ENCODE measurements around the gene EML4.
"Not testable (repeated sequence)": the region's sequence is repeated elsewhere in the genome, so short reads cannot be mapped to it uniquely, and the experiment has no call there.

The EML4 gene

GRCh38 chr2:42268528-42269151 lies 99.5 kb downstream of the EML4 start:
- H3K4me3 ChIP-seq (replicated peaks; ENCODE audit: insufficient read depth, low read length): no peak overlapping the region
- no peaks in the 10 kb centered on the region for H3K27me3 ChIP-seq (ENCODE audit: insufficient read depth, poor library complexity, severe bottlenecking)
- H3K27ac ChIP-seq (replicated peaks): no peak overlapping the region
- no peak for DNase-seq (ENCODE audit: low read depth in 1 of 2, low spot score in 1 of 2)
- TF ChIP-seq GABPA (IDR thresholded peaks at IDR 0.05; ENCODE audit: low read depth) (no peak), SPI1 (IDR thresholded peaks at IDR 0.05; ENCODE audit: borderline replicate concordance, low read depth) (no peak), REST (IDR thresholded peaks at IDR 0.05; ENCODE audit: insufficient replicate concordance, low read depth) (no peak), CTCF (IDR thresholded peaks at IDR 0.05; ENCODE audit: insufficient read depth, low read length) (no peak)

GRCh38 chr2:42270757-42271156 lies 101.6 kb downstream of the EML4 start:
- no peak for DNase-seq (ENCODE audit: low read depth in 1 of 2, low spot score in 1 of 2)
- no peak overlapping the region for H3K4me3 ChIP-seq (replicated peaks; ENCODE audit: insufficient read depth, low read length)
- no peak overlapping the region for H3K27ac ChIP-seq (replicated peaks)
- no peaks in the 10 kb centered on the region for H3K27me3 ChIP-seq (ENCODE audit: insufficient read depth, poor library complexity, severe bottlenecking)
- TF ChIP-seq POLR2AphosphoS5 (IDR thresholded peaks at IDR 0.05; ENCODE audit: low read depth): no peak
- TF ChIP-seq SPI1 (IDR thresholded peaks at IDR 0.05; ENCODE audit: borderline replicate concordance, low read depth): no peak
- TF ChIP-seq CTCF (IDR thresholded peaks at IDR 0.05; ENCODE audit: insufficient read depth, low read length): no peak
- TF ChIP-seq GABPA (IDR thresholded peaks at IDR 0.05; ENCODE audit: low read depth): no peak
- TF ChIP-seq REST (IDR thresholded peaks at IDR 0.05; ENCODE audit: insufficient replicate concordance, low read depth): no peak

- not testable (repeated sequence) for DNase-seq (ENCODE audit: low read depth in 1 of 2, low spot score in 1 of 2); H3K27ac ChIP-seq (replicated peaks); H3K27me3 ChIP-seq (ENCODE audit: insufficient read depth, poor library complexity, severe bottlenecking)
Observed at GRCh38 chr2:42271246-42271645, 102.1 kb downstream of the EML4 start.

GRCh38 chr2:42274863-42275262 lies 105.7 kb downstream of the EML4 start:
- H3K27me3 ChIP-seq (ENCODE audit: insufficient read depth, poor library complexity, severe bottlenecking): no peaks in the 10 kb centered on the region
- H3K27ac ChIP-seq (replicated peaks): no peak overlapping the region
- TF ChIP-seq POLR2AphosphoS5 (IDR thresholded peaks at IDR 0.05; ENCODE audit: low read depth) (no peak), REST (IDR thresholded peaks at IDR 0.05; ENCODE audit: insufficient replicate concordance, low read depth) (no peak), SPI1 (IDR thresholded peaks at IDR 0.05; ENCODE audit: borderline replicate concordance, low read depth) (no peak), GABPA (IDR thresholded peaks at IDR 0.05; ENCODE audit: low read depth) (no peak), CTCF (IDR thresholded peaks at IDR 0.05; ENCODE audit: insufficient read depth, low read length) (no peak)
- no peak overlapping the region for H3K4me3 ChIP-seq (replicated peaks; ENCODE audit: insufficient read depth, low read length)
- DNase-seq (ENCODE audit: low read depth in 1 of 2, low spot score in 1 of 2): no peak

More at GRCh38 chr2:42271246-42271645, 102.1 kb downstream of the EML4 start:
- not testable (repeated sequence) for H3K4me3 ChIP-seq (replicated peaks; ENCODE audit: insufficient read depth, low read length)
